ENCODE data around the gene RASD2.

The RASD2 gene

DNA sequence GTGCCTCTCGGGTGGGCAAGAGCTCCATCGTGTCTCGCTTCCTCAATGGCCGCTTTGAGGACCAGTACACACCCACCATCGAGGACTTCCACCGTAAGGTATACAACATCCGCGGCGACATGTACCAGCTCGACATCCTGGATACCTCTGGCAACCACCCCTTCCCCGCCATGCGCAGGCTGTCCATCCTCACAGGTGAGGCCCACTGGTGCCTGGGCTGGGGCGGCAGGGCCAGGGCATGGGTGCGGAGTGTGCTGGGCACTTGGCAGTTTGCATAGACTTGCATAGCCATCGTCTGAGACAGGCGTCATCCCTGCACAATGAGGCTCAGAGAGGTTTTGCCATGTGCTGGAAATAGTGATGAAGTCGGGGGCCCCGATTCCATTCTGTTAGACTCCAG lies 6.3 kb downstream of the RASD2 start:
- no peak overlapping the region for H3K23ac ChIP-seq (ENCODE audit: low read length)
- no peaks in the 10 kb centered on the region for H3K79me2 ChIP-seq (ENCODE audit: control insufficient read depth, insufficient read depth, low read length, poor library complexity)
- no peaks in the 10 kb centered on the region for H3K79me1 ChIP-seq (ENCODE audit: low read length)
- H2BK120ac ChIP-seq (ENCODE audit: insufficient read depth, low read length, poor library complexity): no peak overlapping the region
- H2AFZ ChIP-seq (ENCODE audit: insufficient read depth, low read length, poor library complexity): no peak overlapping the region
- WGBS (ENCODE audit: extremely low coverage, insufficient coverage, insufficient read length): no CpG with 5 or more reads among the region's 18 CpGs
- H3K4me1 ChIP-seq (ENCODE audit: control insufficient read depth in 1 of 2, insufficient read depth in 2 of 2, low read length in 2 of 2): no peaks in the 10 kb centered on the region
- H3K9me3 ChIP-seq (ENCODE audit: insufficient read depth, low read depth, low read length): peaks cover 7% of the 10 kb centered on the region
- H3K18ac ChIP-seq (ENCODE audit: low read length): no peak overlapping the region
- H3K9ac ChIP-seq (ENCODE audit: low read length): no peak overlapping the region
- DNase-seq: no peak
- no peak overlapping the region for H3K4me3 ChIP-seq (ENCODE audit: low read depth, low read length)
- H2BK5ac ChIP-seq (ENCODE audit: low read depth, low read length, poor library complexity): no peak overlapping the region
- peaks cover 3% of the 10 kb centered on the region for H3K27me3 ChIP-seq (ENCODE audit: insufficient read depth, low read length)
- H2AK5ac ChIP-seq (ENCODE audit: low read length): no peak overlapping the region
- no peaks in the 10 kb centered on the region for H3K36me3 ChIP-seq (ENCODE audit: control insufficient read depth in 1 of 2, insufficient read depth in 2 of 2, low read length in 2 of 2)
- H3K4me2 ChIP-seq (ENCODE audit: low read length): no peak overlapping the region
- no peak overlapping the region for H3K27ac ChIP-seq (ENCODE audit: low read depth, low read length)
- no peak overlapping the region for H3K4ac ChIP-seq (ENCODE audit: low read depth, low read length)
- H2BK12ac ChIP-seq (ENCODE audit: low read length): no peak overlapping the region
- no peak overlapping the region for H4K8ac ChIP-seq (ENCODE audit: low read depth, low read length)
- H3K14ac ChIP-seq (ENCODE audit: low read length): no peak overlapping the region
- no peak overlapping the region for H4K12ac ChIP-seq (ENCODE audit: low read depth, low read length)
- no peak overlapping the region for H4K91ac ChIP-seq (ENCODE audit: low read depth, low read length)

DNA sequence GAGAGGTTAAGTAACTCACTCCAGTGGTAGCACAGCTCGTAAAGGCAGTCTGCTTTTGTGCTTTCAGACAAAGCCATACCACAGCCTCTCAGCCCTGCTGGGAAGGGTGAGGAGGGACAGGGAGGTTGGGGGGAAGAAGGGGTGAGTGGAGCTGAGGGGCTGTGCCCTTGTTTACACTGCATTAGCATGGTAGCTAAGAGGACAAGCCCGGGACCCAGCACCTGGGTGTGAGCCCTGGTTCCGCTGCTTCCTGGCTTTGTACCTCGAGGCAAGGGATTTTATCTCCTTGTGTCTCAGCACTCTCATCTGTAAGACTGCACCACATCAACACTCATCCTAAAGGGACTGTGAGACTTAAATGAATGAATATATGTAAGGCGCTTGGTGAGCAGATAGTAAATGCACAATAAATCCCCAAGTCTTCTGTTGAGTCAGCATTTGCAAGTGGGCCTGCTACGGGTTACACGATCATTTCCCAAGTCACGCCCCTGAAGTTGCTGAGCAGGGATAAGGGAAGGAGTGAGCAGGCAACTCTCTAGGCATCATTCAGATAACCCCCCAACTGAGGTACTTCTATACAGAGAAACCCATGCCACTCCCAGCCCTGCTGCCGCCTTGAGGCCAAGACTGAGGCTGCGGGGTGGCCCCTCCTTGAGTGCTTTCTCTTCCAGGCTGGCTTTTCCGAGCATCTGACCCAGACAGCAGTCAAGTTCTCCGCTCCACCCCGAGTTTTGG lies 7.5 kb downstream of the RASD2 start:
- H2AK5ac ChIP-seq (ENCODE audit: low read length): no peak overlapping the region
- no peaks in the 10 kb centered on the region for H3K79me2 ChIP-seq (ENCODE audit: control insufficient read depth, insufficient read depth, low read length, poor library complexity)
- H3K4me2 ChIP-seq (ENCODE audit: low read length): no peak overlapping the region
- no peak overlapping the region for H2BK120ac ChIP-seq (ENCODE audit: insufficient read depth, low read length, poor library complexity)
- no peak overlapping the region for H3K18ac ChIP-seq (ENCODE audit: low read length)
- H2BK12ac ChIP-seq (ENCODE audit: low read length): no peak overlapping the region
- no peak overlapping the region for H2BK5ac ChIP-seq (ENCODE audit: low read depth, low read length, poor library complexity)
- H3K36me3 ChIP-seq (ENCODE audit: control insufficient read depth in 1 of 2, insufficient read depth in 2 of 2, low read length in 2 of 2): no peaks in the 10 kb centered on the region
- no peak overlapping the region for H2AFZ ChIP-seq (ENCODE audit: insufficient read depth, low read length, poor library complexity)
- DNase-seq: peak in 1 of 2 donors; percentile 17
- no CpG with 5 or more reads among the region's 13 CpGs for WGBS (ENCODE audit: extremely low coverage, insufficient coverage, insufficient read length)
- H4K12ac ChIP-seq (ENCODE audit: low read depth, low read length): no peak overlapping the region
- H3K27me3 ChIP-seq (ENCODE audit: insufficient read depth, low read length): no peaks in the 10 kb centered on the region
- H3K23ac ChIP-seq (ENCODE audit: low read length): no peak overlapping the region
- no peaks in the 10 kb centered on the region for H3K4me1 ChIP-seq (ENCODE audit: control insufficient read depth in 1 of 2, insufficient read depth in 2 of 2, low read length in 2 of 2)
- H3K4ac ChIP-seq (ENCODE audit: low read depth, low read length): no peak overlapping the region
- no peak overlapping the region for H4K8ac ChIP-seq (ENCODE audit: low read depth, low read length)
- no peak overlapping the region for H3K9ac ChIP-seq (ENCODE audit: low read length)
- peaks cover 4% of the 10 kb centered on the region for H3K9me3 ChIP-seq (ENCODE audit: insufficient read depth, low read depth, low read length)
- H3K79me1 ChIP-seq (ENCODE audit: low read length): no peaks in the 10 kb centered on the region
- no peak overlapping the region for H3K4me3 ChIP-seq (ENCODE audit: low read depth, low read length)
- no peak overlapping the region for H3K27ac ChIP-seq (ENCODE audit: low read depth, low read length)
- H4K91ac ChIP-seq (ENCODE audit: low read depth, low read length): no peak overlapping the region
- no peak overlapping the region for H3K14ac ChIP-seq (ENCODE audit: low read length)

DNA sequence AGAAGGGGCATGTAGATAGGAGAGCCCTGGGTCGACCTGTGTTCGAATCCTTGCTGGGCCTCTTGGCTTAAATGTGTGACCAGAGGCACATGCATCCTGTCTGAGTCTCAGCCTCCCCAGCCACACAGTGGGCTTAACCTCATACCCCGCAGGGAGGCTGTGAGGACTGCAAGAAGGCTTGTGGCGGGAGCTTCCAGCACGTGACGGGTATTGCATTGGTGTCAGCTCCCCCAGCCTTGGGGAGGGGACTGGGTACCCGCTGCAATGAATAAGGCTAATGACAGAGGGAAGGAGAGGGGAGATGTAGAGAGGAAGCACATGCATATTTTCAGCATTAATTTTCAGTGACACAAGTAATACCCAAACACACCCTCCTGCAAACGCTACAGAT lies 8.1 kb downstream of the RASD2 start:
- Histone ChIP-seq H3K27me3 (ENCODE audit: insufficient read depth, low read length) (no peaks in the 10 kb centered on the region), H3K9ac (ENCODE audit: low read length) (no peak overlapping the region), H3K79me2 (ENCODE audit: control insufficient read depth, insufficient read depth, low read length, poor library complexity) (no peaks in the 10 kb centered on the region), H3K27ac (ENCODE audit: low read depth, low read length) (no peak overlapping the region), H4K12ac (ENCODE audit: low read depth, low read length) (no peak overlapping the region), H3K14ac (ENCODE audit: low read length) (no peak overlapping the region), H2BK5ac (ENCODE audit: low read depth, low read length, poor library complexity) (no peak overlapping the region), H3K9me3 (ENCODE audit: insufficient read depth, low read depth, low read length) (peaks cover 4% of the 10 kb centered on the region), H3K4me2 (ENCODE audit: low read length) (no peak overlapping the region), H3K79me1 (ENCODE audit: low read length) (no peaks in the 10 kb centered on the region), H2BK12ac (ENCODE audit: low read length) (no peak overlapping the region), H3K18ac (ENCODE audit: low read length) (no peak overlapping the region), H3K4me1 (ENCODE audit: control insufficient read depth in 1 of 2, insufficient read depth in 2 of 2, low read length in 2 of 2) (no peaks in the 10 kb centered on the region), H3K4ac (ENCODE audit: low read depth, low read length) (no peak overlapping the region), H3K23ac (ENCODE audit: low read length) (no peak overlapping the region), H2BK120ac (ENCODE audit: insufficient read depth, low read length, poor library complexity) (no peak overlapping the region), H2AK5ac (ENCODE audit: low read length) (no peak overlapping the region), H4K91ac (ENCODE audit: low read depth, low read length) (no peak overlapping the region), H3K4me3 (ENCODE audit: low read depth, low read length) (no peak overlapping the region), H4K8ac (ENCODE audit: low read depth, low read length) (no peak overlapping the region), H2AFZ (ENCODE audit: insufficient read depth, low read length, poor library complexity) (no peak overlapping the region), H3K36me3 (ENCODE audit: control insufficient read depth in 1 of 2, insufficient read depth in 2 of 2, low read length in 2 of 2) (no peaks in the 10 kb centered on the region)
- WGBS (ENCODE audit: extremely low coverage, insufficient coverage, insufficient read length): no CpG with 5 or more reads among the region's 8 CpGs
- DNase-seq: no peak

DNA sequence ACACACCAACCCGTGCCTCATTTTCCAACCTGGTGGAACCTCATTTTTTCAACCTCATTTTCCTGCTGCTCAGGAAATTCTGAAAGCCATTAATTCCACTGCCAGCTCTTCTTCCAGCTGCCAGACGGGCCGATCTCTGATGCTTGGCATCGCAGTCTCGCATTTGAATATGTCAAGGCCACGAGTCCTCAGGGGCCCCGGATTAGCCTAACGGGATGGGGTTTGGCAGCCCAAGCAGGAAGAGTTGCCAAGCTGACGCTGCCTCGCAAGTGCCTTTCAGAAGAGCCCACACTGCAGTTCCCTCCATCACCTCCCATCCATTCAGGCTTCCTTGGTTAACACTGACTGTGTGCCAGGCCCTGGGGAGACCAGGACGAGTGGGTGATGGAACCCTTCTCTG lies 8.7 kb downstream of the RASD2 start:
- H3K9me3 ChIP-seq (ENCODE audit: insufficient read depth, low read depth, low read length): peaks cover 4% of the 10 kb centered on the region
- no peak for DNase-seq
- no peak overlapping the region for H4K8ac ChIP-seq (ENCODE audit: low read depth, low read length)
- H2AK5ac ChIP-seq (ENCODE audit: low read length): no peak overlapping the region
- H3K23ac ChIP-seq (ENCODE audit: low read length): no peak overlapping the region
- H3K36me3 ChIP-seq (ENCODE audit: control insufficient read depth in 1 of 2, insufficient read depth in 2 of 2, low read length in 2 of 2): no peaks in the 10 kb centered on the region
- no peak overlapping the region for H3K27ac ChIP-seq (ENCODE audit: low read depth, low read length)
- H2BK120ac ChIP-seq (ENCODE audit: insufficient read depth, low read length, poor library complexity): no peak overlapping the region
- WGBS (ENCODE audit: extremely low coverage, insufficient coverage, insufficient read length): no CpG with 5 or more reads among the region's 11 CpGs
- no peak overlapping the region for H3K14ac ChIP-seq (ENCODE audit: low read length)
- no peak overlapping the region for H2BK5ac ChIP-seq (ENCODE audit: low read depth, low read length, poor library complexity)
- no peak overlapping the region for H4K91ac ChIP-seq (ENCODE audit: low read depth, low read length)
- no peak overlapping the region for H3K18ac ChIP-seq (ENCODE audit: low read length)
- no peak overlapping the region for H3K4ac ChIP-seq (ENCODE audit: low read depth, low read length)
- H3K27me3 ChIP-seq (ENCODE audit: insufficient read depth, low read length): no peaks in the 10 kb centered on the region
- H2AFZ ChIP-seq (ENCODE audit: insufficient read depth, low read length, poor library complexity): no peak overlapping the region
- H3K4me2 ChIP-seq (ENCODE audit: low read length): no peak overlapping the region
- no peak overlapping the region for H2BK12ac ChIP-seq (ENCODE audit: low read length)
- no peaks in the 10 kb centered on the region for H3K4me1 ChIP-seq (ENCODE audit: control insufficient read depth in 1 of 2, insufficient read depth in 2 of 2, low read length in 2 of 2)
- H4K12ac ChIP-seq (ENCODE audit: low read depth, low read length): no peak overlapping the region
- no peak overlapping the region for H3K4me3 ChIP-seq (ENCODE audit: low read depth, low read length)
- no peaks in the 10 kb centered on the region for H3K79me1 ChIP-seq (ENCODE audit: low read length)
- no peak overlapping the region for H3K9ac ChIP-seq (ENCODE audit: low read length)
- H3K79me2 ChIP-seq (ENCODE audit: control insufficient read depth, insufficient read depth, low read length, poor library complexity): no peaks in the 10 kb centered on the region
